ENCODE data around the gene SETD9. TPM values are rescaled to one million over a fixed set of nuclear protein-coding genes. Genes with fewer than 3 reads are reported as not detected.

SETD9 gene
- total RNA-seq, 1 donor from 2014 or later = 12.2 TPM

- no peak overlapping the region for H3K27ac ChIP-seq (ENCODE audit: low read depth, low read length)
- FAIRE-seq (peak; percentile 49), DNase-seq (ENCODE audit: low read depth) (no peak)
Observed at GRCh38 chr5:56862909-56863308, 46.5 kb upstream of the SETD9 start.

GRCh38 chr5:56871777-56872176, 37.6 kb upstream of the SETD9 start:
- Mint-ChIP-seq H3K27me3 (ENCODE audit: low read depth, unreplicated experiment) (no peaks in the 10 kb centered on the region), H3K4me3 (ENCODE audit: unreplicated experiment) (no peak overlapping the region), H3K4me1 (ENCODE audit: low read depth, unreplicated experiment) (no peaks in the 10 kb centered on the region), H3K27ac (ENCODE audit: unreplicated experiment) (no peak overlapping the region), H3K36me3 (ENCODE audit: low read depth, unreplicated experiment) (no peaks in the 10 kb centered on the region), H3K9me3 (ENCODE audit: unreplicated experiment) (no peaks in the 10 kb centered on the region)
- no peak overlapping the region for H3K9ac ChIP-seq (ENCODE audit: low read length)
- H2AFZ ChIP-seq (ENCODE audit: low read depth, low read length) = no peak overlapping the region
- DNase-seq (ENCODE audit: low read depth) (no peak), FAIRE-seq (no peak)
- no peaks in the 10 kb centered on the region for H3K79me2 ChIP-seq (ENCODE audit: insufficient read depth, low read length)
- H3K9me3 ChIP-seq (ENCODE audit: insufficient read depth, low read depth, low read length) = no peaks in the 10 kb centered on the region
- no peaks in the 10 kb centered on the region for H3K4me1 ChIP-seq (ENCODE audit: insufficient read depth, low read length)
- H3K4me2 ChIP-seq (ENCODE audit: low read length) = no peak overlapping the region
- no peaks in the 10 kb centered on the region for H3K27me3 ChIP-seq (ENCODE audit: insufficient read depth, low read length)
- H3K36me3 ChIP-seq (ENCODE audit: insufficient read depth, low read length) = peaks cover 3% of the 10 kb centered on the region
- H3K27ac ChIP-seq (ENCODE audit: low read depth, low read length) = no peak overlapping the region
- no peak overlapping the region for H3K4me3 ChIP-seq (ENCODE audit: insufficient read depth, low read depth, low read length)
- no peaks in the 10 kb centered on the region for H4K20me1 ChIP-seq (ENCODE audit: insufficient read depth, low read length)
- TF ChIP-seq EZH2 (IDR thresholded peaks at IDR 0.05; ENCODE audit: insufficient read depth, low read length) (no peak), CTCF (IDR thresholded peaks at IDR 0.05; ENCODE audit: insufficient read depth, low read depth, low read length) (no peak)

More at GRCh38 chr5:56862909-56863308, 46.5 kb upstream of the SETD9 start:
- H3K27ac Mint-ChIP-seq (ENCODE audit: unreplicated experiment) = no peak overlapping the region
- no peaks in the 10 kb centered on the region for H3K79me2 ChIP-seq (ENCODE audit: insufficient read depth, low read length)
- H4K20me1 ChIP-seq (ENCODE audit: insufficient read depth, low read length) = peaks cover 4% of the 10 kb centered on the region
- no peaks in the 10 kb centered on the region for H3K27me3 Mint-ChIP-seq (ENCODE audit: low read depth, unreplicated experiment)
- H3K4me3 Mint-ChIP-seq (ENCODE audit: unreplicated experiment) = no peak overlapping the region
- H3K9me3 ChIP-seq (ENCODE audit: insufficient read depth, low read depth, low read length) = no peaks in the 10 kb centered on the region
- no peak overlapping the region for H3K9ac ChIP-seq (ENCODE audit: low read length)
- no peak overlapping the region for H3K4me2 ChIP-seq (ENCODE audit: low read length)
- H3K27me3 ChIP-seq (ENCODE audit: insufficient read depth, low read length) = no peaks in the 10 kb centered on the region
- peaks cover 8% of the 10 kb centered on the region for H3K36me3 Mint-ChIP-seq (ENCODE audit: low read depth, unreplicated experiment)
- no peaks in the 10 kb centered on the region for H3K4me1 ChIP-seq (ENCODE audit: insufficient read depth, low read length)
- H3K4me1 Mint-ChIP-seq (ENCODE audit: low read depth, unreplicated experiment) = no peaks in the 10 kb centered on the region
- TF ChIP-seq EZH2 (IDR thresholded peaks at IDR 0.05; ENCODE audit: insufficient read depth, low read length) = no peak
- no peak for TF ChIP-seq CTCF (IDR thresholded peaks at IDR 0.05; ENCODE audit: insufficient read depth, low read depth, low read length)
- H2AFZ ChIP-seq (ENCODE audit: low read depth, low read length) = no peak overlapping the region
- H3K4me3 ChIP-seq (ENCODE audit: insufficient read depth, low read depth, low read length) = no peak overlapping the region
- H3K9me3 Mint-ChIP-seq (ENCODE audit: unreplicated experiment) = peaks cover 2% of the 10 kb centered on the region
- H3K36me3 ChIP-seq (ENCODE audit: insufficient read depth, low read length) = no peaks in the 10 kb centered on the region

GRCh38 chr5:56873056-56873455, 36.3 kb upstream of the SETD9 start:
- H3K27ac ChIP-seq (ENCODE audit: low read depth, low read length) = no peak overlapping the region
- no peaks in the 10 kb centered on the region for H4K20me1 ChIP-seq (ENCODE audit: insufficient read depth, low read length)
- Mint-ChIP-seq H3K27me3 (ENCODE audit: low read depth, unreplicated experiment) (no peaks in the 10 kb centered on the region), H3K9me3 (ENCODE audit: unreplicated experiment) (no peaks in the 10 kb centered on the region), H3K36me3 (ENCODE audit: low read depth, unreplicated experiment) (no peaks in the 10 kb centered on the region), H3K27ac (ENCODE audit: unreplicated experiment) (no peak overlapping the region), H3K4me1 (ENCODE audit: low read depth, unreplicated experiment) (no peaks in the 10 kb centered on the region), H3K4me3 (ENCODE audit: unreplicated experiment) (no peak overlapping the region)
- TF ChIP-seq CTCF (IDR thresholded peaks at IDR 0.05; ENCODE audit: insufficient read depth, low read depth, low read length) (no peak), EZH2 (IDR thresholded peaks at IDR 0.05; ENCODE audit: insufficient read depth, low read length) (no peak)
- H3K9me3 ChIP-seq (ENCODE audit: insufficient read depth, low read depth, low read length) = no peaks in the 10 kb centered on the region
- FAIRE-seq = no peak
- H3K4me1 ChIP-seq (ENCODE audit: insufficient read depth, low read length) = no peaks in the 10 kb centered on the region
- H2AFZ ChIP-seq (ENCODE audit: low read depth, low read length) = no peak overlapping the region
- no peak overlapping the region for H3K9ac ChIP-seq (ENCODE audit: low read length)
- no peak for DNase-seq (ENCODE audit: low read depth)
- H3K4me3 ChIP-seq (ENCODE audit: insufficient read depth, low read depth, low read length) = no peak overlapping the region
- peaks cover 3% of the 10 kb centered on the region for H3K36me3 ChIP-seq (ENCODE audit: insufficient read depth, low read length)
- no peak overlapping the region for H3K4me2 ChIP-seq (ENCODE audit: low read length)
- H3K79me2 ChIP-seq (ENCODE audit: insufficient read depth, low read length) = no peaks in the 10 kb centered on the region
- no peaks in the 10 kb centered on the region for H3K27me3 ChIP-seq (ENCODE audit: insufficient read depth, low read length)

All from astrocyte (in vitro differentiated cells and primary cell).